ENCODE data around the gene TBC1D30.

TBC1D30 gene

GRCh38 chr12:64796205-64796845 lies 28.1 kb upstream of the TBC1D30 start:
- no peaks in the 10 kb centered on the region for H4K20me1 ChIP-seq (ENCODE audit: low read depth, low read length)
- no peaks in the 10 kb centered on the region for H3K27me3 ChIP-seq (ENCODE audit: low read length)
- no peaks in the 10 kb centered on the region for H3K9me3 ChIP-seq (ENCODE audit: insufficient read depth, low read length)
- H3K9ac ChIP-seq (ENCODE audit: low read length) = no peak overlapping the region
- no peaks in the 10 kb centered on the region for H3K79me2 ChIP-seq (ENCODE audit: insufficient read depth, low read length)
- no peak overlapping the region for H3K27ac ChIP-seq (ENCODE audit: low read depth, low read length)
- no peaks in the 10 kb centered on the region for H3K9me2 ChIP-seq (replicated peaks; ENCODE audit: insufficient read depth, low read length)
- H3K4me3 ChIP-seq (ENCODE audit: insufficient read depth, low read length, poor library complexity, severe bottlenecking) = no peak overlapping the region
- no peaks in the 10 kb centered on the region for H3F3A ChIP-seq (ENCODE audit: insufficient read depth)
- no peak overlapping the region for H3K4me2 ChIP-seq (ENCODE audit: low read depth, low read length, poor library complexity, severe bottlenecking)
- TF ChIP-seq EZH2phosphoT487 (conservative IDR thresholded peaks at IDR 0.05; ENCODE audit: low read length) = no peak
- TF ChIP-seq CTCF (IDR thresholded peaks at IDR 0.05; ENCODE audit: insufficient read depth, low read length, poor library complexity, severe bottlenecking) = peak; percentile 88
- H3K36me3 ChIP-seq (ENCODE audit: low read length) = no peaks in the 10 kb centered on the region
- H2AFZ ChIP-seq (ENCODE audit: low read depth, low read length, severe bottlenecking) = no peak overlapping the region

- H3K4me3 ChIP-seq (ENCODE audit: insufficient read depth, low read length, poor library complexity, severe bottlenecking) = no peak overlapping the region
- no peaks in the 10 kb centered on the region for H3K79me2 ChIP-seq (ENCODE audit: insufficient read depth, low read length)
- H3K27ac ChIP-seq (ENCODE audit: low read depth, low read length) = no peak overlapping the region
- H3K9me2 ChIP-seq (replicated peaks; ENCODE audit: insufficient read depth, low read length) = no peaks in the 10 kb centered on the region
- no peaks in the 10 kb centered on the region for H4K20me1 ChIP-seq (ENCODE audit: low read depth, low read length)
- H3K9me3 ChIP-seq (ENCODE audit: insufficient read depth, low read length) = no peaks in the 10 kb centered on the region
- no peaks in the 10 kb centered on the region for H3F3A ChIP-seq (ENCODE audit: insufficient read depth)
- H3K36me3 ChIP-seq (ENCODE audit: low read length) = no peaks in the 10 kb centered on the region
- H2AFZ ChIP-seq (ENCODE audit: low read depth, low read length, severe bottlenecking) = no peak overlapping the region
- no peak overlapping the region for H3K9ac ChIP-seq (ENCODE audit: low read length)
- TF ChIP-seq EZH2phosphoT487 (conservative IDR thresholded peaks at IDR 0.05; ENCODE audit: low read length) (no peak), CTCF (IDR thresholded peaks at IDR 0.05; ENCODE audit: insufficient read depth, low read length, poor library complexity, severe bottlenecking) (no peak)
- H3K27me3 ChIP-seq (ENCODE audit: low read length) = no peaks in the 10 kb centered on the region
- no peak overlapping the region for H3K4me2 ChIP-seq (ENCODE audit: low read depth, low read length, poor library complexity, severe bottlenecking)
Measured at GRCh38 chr12:64797156-64797555, 27.3 kb upstream of the TBC1D30 start.

GRCh38 chr12:64798165-64798564 lies 26.3 kb upstream of the TBC1D30 start:
- H3K27me3 ChIP-seq (ENCODE audit: low read length) = no peaks in the 10 kb centered on the region
- H3K27ac ChIP-seq (ENCODE audit: low read depth, low read length) = no peak overlapping the region
- H3K9me2 ChIP-seq (replicated peaks; ENCODE audit: insufficient read depth, low read length) = no peaks in the 10 kb centered on the region
- no peaks in the 10 kb centered on the region for H4K20me1 ChIP-seq (ENCODE audit: low read depth, low read length)
- no peaks in the 10 kb centered on the region for H3K9me3 ChIP-seq (ENCODE audit: insufficient read depth, low read length)
- no peak overlapping the region for H2AFZ ChIP-seq (ENCODE audit: low read depth, low read length, severe bottlenecking)
- H3K9ac ChIP-seq (ENCODE audit: low read length) = no peak overlapping the region
- no peak overlapping the region for H3K4me3 ChIP-seq (ENCODE audit: insufficient read depth, low read length, poor library complexity, severe bottlenecking)
- TF ChIP-seq CTCF (IDR thresholded peaks at IDR 0.05; ENCODE audit: insufficient read depth, low read length, poor library complexity, severe bottlenecking) = no peak
- no peaks in the 10 kb centered on the region for H3K79me2 ChIP-seq (ENCODE audit: insufficient read depth, low read length)
- no peak overlapping the region for H3K4me2 ChIP-seq (ENCODE audit: low read depth, low read length, poor library complexity, severe bottlenecking)
- H3F3A ChIP-seq (ENCODE audit: insufficient read depth) = no peaks in the 10 kb centered on the region
- H3K36me3 ChIP-seq (ENCODE audit: low read length) = no peaks in the 10 kb centered on the region

All from SU-DHL-6 (cell line).